H9 (cell line): ENCODE results near the gene JUNB. TPM values are rescaled to one million over a fixed set of nuclear protein-coding genes. Genes with fewer than 3 reads are reported as not detected.

Experiments used
- DNase-seq: peaks from one replicate; pipeline ENCODE4 v3.0.0-alpha.2; 2017
- H2AFZ ChIP-seq: one replicate; pipeline ENCODE4 v1.6.1; 2013; ENCODE audit warnings: mild to moderate bottlenecking, low read length, control low read depth, moderate library complexity
- H2AK5ac ChIP-seq: 2 replicates; pipeline ENCODE4 v1.6.1; 2013; ENCODE audit warnings: low read length, control low read depth, mixed read lengths; ENCODE audit not compliant: insufficient read length
- H2BK120ac ChIP-seq: one replicate; pipeline ENCODE4 v1.6.1; 2013; ENCODE audit warnings: low read depth, mild to moderate bottlenecking, low read length, control low read depth, inconsistent platforms; ENCODE audit not compliant: poor library complexity, severe bottlenecking
- H2BK12ac ChIP-seq: 2 replicates; pipeline ENCODE4 v1.6.1; 2013; ENCODE audit warnings: low read length, control low read depth, mixed read lengths, low read depth; ENCODE audit not compliant: insufficient read length
- H2BK15ac ChIP-seq: 2 replicates; pipeline ENCODE4 v1.6.1; 2013; ENCODE audit warnings: low read depth, low read length, control low read depth
- H2BK20ac ChIP-seq: one replicate; pipeline ENCODE4 v1.6.1; 2013; ENCODE audit warnings: low read depth, mild to moderate bottlenecking, low read length, control low read depth, inconsistent platforms; ENCODE audit not compliant: poor library complexity, severe bottlenecking
- H2BK5ac ChIP-seq: 2 replicates; pipeline ENCODE4 v1.6.1; 2013; ENCODE audit warnings: low read length, control low read depth, mixed read lengths; ENCODE audit not compliant: insufficient read length
- H3K14ac ChIP-seq: 2 replicates; pipeline ENCODE4 v1.6.1; 2013; ENCODE audit warnings: low read length, control low read depth; ENCODE audit not compliant: insufficient read depth
- H3K18ac ChIP-seq: 2 replicates; pipeline ENCODE4 v1.6.1; 2013; ENCODE audit warnings: low read depth, mild to moderate bottlenecking, mixed read lengths, low read length, control low read depth; ENCODE audit not compliant: insufficient read length
- H3K23ac ChIP-seq: 2 replicates; pipeline ENCODE4 v1.6.1; 2013; ENCODE audit warnings: low read length, control low read depth, mixed read lengths, low read depth; ENCODE audit not compliant: insufficient read length
- H3K23me2 ChIP-seq: 2 replicates; pipeline ENCODE4 v1.6.1; 2013; ENCODE audit warnings: low read depth, mild to moderate bottlenecking, mixed read lengths, low read length, control low read depth; ENCODE audit not compliant: insufficient read length, poor library complexity, severe bottlenecking
- H3K27ac ChIP-seq: 2 replicates; pipeline ENCODE4 v1.5.1; 2013; ENCODE audit warnings: low read length, control low read depth, mixed read lengths, low read depth; ENCODE audit not compliant: insufficient read length
- H3K27me3 ChIP-seq: 2 replicates; pipeline ENCODE4 v1.6.1; 2013; ENCODE audit warnings: low read length, control low read depth, inconsistent platforms; ENCODE audit not compliant: insufficient read depth
- H3K4ac ChIP-seq: 2 replicates; pipeline ENCODE4 v1.6.1; 2013; ENCODE audit warnings: low read depth, mild to moderate bottlenecking, control low read depth, inconsistent platforms, low read length, moderate library complexity
- H3K4me1 ChIP-seq: 2 replicates; pipeline ENCODE4 v1.6.1; 2013; ENCODE audit warnings: low read length, control low read depth, inconsistent platforms; ENCODE audit not compliant: insufficient read depth
- H3K4me2 ChIP-seq: 2 replicates; pipeline ENCODE4 v1.6.1; 2013; ENCODE audit warnings: low read length, control low read depth, mixed read lengths; ENCODE audit not compliant: insufficient read length, insufficient read depth
- H3K56ac ChIP-seq: 2 replicates; pipeline ENCODE4 v1.6.1; 2013; ENCODE audit warnings: low read depth, mild to moderate bottlenecking, mixed read lengths, low read length, control low read depth; ENCODE audit not compliant: insufficient read length
- H3K79me1 ChIP-seq: 2 replicates; pipeline ENCODE4 v1.6.1; 2013; ENCODE audit warnings: low read depth, mild to moderate bottlenecking, moderate library complexity, low read length, control low read depth, inconsistent platforms; ENCODE audit not compliant: insufficient read depth, poor library complexity, severe bottlenecking
- H3K79me2 ChIP-seq: 2 replicates; pipeline ENCODE4 v1.6.1; 2013; ENCODE audit warnings: low read length, control low read depth, inconsistent platforms; ENCODE audit not compliant: insufficient read depth
- H3K9ac ChIP-seq: 2 replicates; pipeline ENCODE4 v1.6.1; 2013; ENCODE audit warnings: low read length, control low read depth, mixed read lengths; ENCODE audit not compliant: insufficient read length; ENCODE audit errors: extremely low read depth
- H3K9me3 ChIP-seq: one replicate; pipeline ENCODE4 v1.6.1; 2013; ENCODE audit warnings: low read depth, low read length, inconsistent platforms; ENCODE audit not compliant: control insufficient read depth
- H3T11ph ChIP-seq: one replicate; pipeline ENCODE4 v1.6.1; 2013; ENCODE audit warnings: mild to moderate bottlenecking, low read length, control low read depth, inconsistent platforms
- H4K20me1 ChIP-seq: one replicate; pipeline ENCODE4 v1.6.1; 2013; ENCODE audit not compliant: control insufficient read depth, insufficient read length, insufficient read depth
- H4K5ac ChIP-seq: 2 replicates; pipeline ENCODE4 v1.6.1; 2013; ENCODE audit warnings: low read depth, mild to moderate bottlenecking, mixed read lengths, low read length, control low read depth; ENCODE audit not compliant: insufficient read length
- H4K8ac ChIP-seq: replicated peaks from 2 replicates; pipeline ENCODE4 v1.6.1; 2013; ENCODE audit warnings: low read length, control low read depth, mixed read lengths, low read depth; ENCODE audit not compliant: insufficient read length
- H4K91ac ChIP-seq: 2 replicates; pipeline ENCODE4 v1.6.1; 2013; ENCODE audit warnings: low read depth, mild to moderate bottlenecking, moderate library complexity, mixed read lengths, low read length, control low read depth; ENCODE audit not compliant: insufficient read length
- H3K27ac Mint-ChIP-seq, 3 experiments: 2 replicates in 2 of 3; 3 replicates in 1 of 3; pipeline ENCODE4 v1.8.0; 2020 to 2021; ENCODE audit warnings: mixed read lengths in 3 of 3, mild to moderate bottlenecking in 1 of 3, moderate library complexity in 1 of 3
- H3K27me3 Mint-ChIP-seq: 2 replicates; pipeline ENCODE4 v1.8.0; 2021; ENCODE audit warnings: low read depth, mild to moderate bottlenecking, moderate library complexity, mixed read lengths
- H3K36me3 Mint-ChIP-seq, 3 experiments: 2 replicates in 2 of 3; 3 replicates in 1 of 3; pipeline ENCODE4 v1.8.0; 2020 to 2021; ENCODE audit warnings: low read depth in 3 of 3, mixed read lengths in 3 of 3; ENCODE audit not compliant: insufficient read depth in 1 of 3
- H3K4me1 Mint-ChIP-seq, 2 experiments: 2 replicates each; pipeline ENCODE4 v1.8.0; 2020; ENCODE audit warnings: mixed read lengths in 2 of 2
- H3K4me3 Mint-ChIP-seq, 2 experiments: 2 replicates in 1 of 2; 3 replicates in 1 of 2; pipeline ENCODE4 v1.8.0; 2020 to 2021; ENCODE audit warnings: mild to moderate bottlenecking in 2 of 2, mixed read lengths in 2 of 2, moderate library complexity in 1 of 2
- H3K9me3 Mint-ChIP-seq, 2 experiments: 2 replicates in 1 of 2; 3 replicates in 1 of 2; pipeline ENCODE4 v1.8.0; 2020; ENCODE audit warnings: mild to moderate bottlenecking in 2 of 2, mixed read lengths in 2 of 2, moderate library complexity in 1 of 2
- CTCF ChIP-seq: fragments of 200-600 bp; sonication (generic); conservative IDR thresholded peaks from 3 replicates; pipeline ENCODE4 v1.8.0; 2021; ENCODE audit warnings: antibody characterized with exemption, mild to moderate bottlenecking
- WGBS: extraction: QIAGEN DNeasy Blood & Tissue Kit; methylation state at CpG from one replicate; pipeline ENCODE4 v1.1.7; 2013; ENCODE audit warnings: missing lambda C conversion rate, low lambda C conversion rate, mixed read lengths; ENCODE audit not compliant: insufficient read length; ENCODE audit errors: extremely low coverage; 5-methylcytosine and 5-hydroxymethylcytosine counted together
- total RNA-seq: library from RNA; stranded (reverse); gene quantifications from 2 replicates; pipeline ENCODE4 v1.2.1, GENCODE V29; 2021

The JUNB gene
- total RNA-seq, 1 experiment from 2014 or later: 15.9 TPM

- no peak overlapping the region for H3T11ph ChIP-seq
- no peaks in the 10 kb centered on the region for H3K9me3 ChIP-seq
- peaks cover 4% of the 10 kb centered on the region for H3K4me1 ChIP-seq
- H3K27ac ChIP-seq: no peak overlapping the region
- no peaks in the 10 kb centered on the region for H3K27me3 ChIP-seq
- H2BK12ac ChIP-seq: no peak overlapping the region
- no peak overlapping the region for H4K5ac ChIP-seq
- no peaks in the 10 kb centered on the region for H3K79me1 ChIP-seq
- no peak for TF ChIP-seq CTCF
- H2AK5ac ChIP-seq: no peak overlapping the region
- no peaks in the 10 kb centered on the region; the same call in 1 of the 2 replicates for H3K27me3 Mint-ChIP-seq
- peaks cover 28 to 29% of the 10 kb centered on the region in 2 experiments for H3K4me1 Mint-ChIP-seq
- H2BK20ac ChIP-seq: no peak overlapping the region
- H3K36me3 Mint-ChIP-seq: peaks cover 5 to 8% (median 6%) of the 10 kb centered on the region in 3 experiments; a peak in 5 of 7 replicates
- no peak overlapping the region for H2BK15ac ChIP-seq
- WGBS: no CpG with 5 or more reads among the region's 6 CpGs
- H3K23me2 ChIP-seq: peaks cover 25% of the 10 kb centered on the region
- no peak overlapping the region for H3K56ac ChIP-seq
- H3K23ac ChIP-seq: no peak overlapping the region
- no peaks in the 10 kb centered on the region for H4K20me1 ChIP-seq
- no peak overlapping the region for H2AFZ ChIP-seq
- no peak overlapping the region for H3K14ac ChIP-seq
- no peak overlapping the region for H2BK120ac ChIP-seq
- peak overlapping the region; percentile 5 for H3K9ac ChIP-seq
- no peak overlapping the region for H4K91ac ChIP-seq
- no peak overlapping the region for H3K4ac ChIP-seq
- peak overlapping the region; percentile 69 to 85 for H3K4me3 Mint-ChIP-seq
- H3K18ac ChIP-seq: no peak overlapping the region
- no peaks in the 10 kb centered on the region for H3K79me2 ChIP-seq
- peak overlapping the region; percentile 78 for H3K4me2 ChIP-seq
- H2BK5ac ChIP-seq: no peak overlapping the region
- peak overlapping the region in 2 of 3 experiments; percentile 59 to 91; a peak in 2 of 7 replicates for H3K27ac Mint-ChIP-seq
- no peak overlapping the region for H4K8ac ChIP-seq
- no peak for DNase-seq
- H3K9me3 Mint-ChIP-seq: no peaks in the 10 kb centered on the region
Measured at GRCh38 chr19:12778905-12779161, 12.5 kb upstream of the JUNB start.
